HepG2 (cell line): ENCODE measurements around the gene CRAT. TPM values are rescaled to one million over a fixed set of nuclear protein-coding genes. Genes with fewer than 3 reads are reported as not detected.

Source experiments
- ATAC-seq: fragments of 200-7000 bp; cut with Tn5 transposase; 3 replicates; pipeline ENCODE4 v1.9.1; 2020; ENCODE audit warnings: mild to moderate bottlenecking, moderate library complexity
- BruUV-seq: library from RNA; stranded (reverse); fragments of 400-500 nt; replicated peaks from 2 replicates; lab custom pipeline; 2021; lab: Mats Ljungman, UMichigan
- CTCF ChIA-PET: fragments of 300-600 bp; formaldehyde crosslinking; extraction: SDS; loops from one replicate; lab custom pipeline; 2021; ENCODE audit warnings: low total read pairs, inconsistent platforms, low intra/inter-chr PET ratio; lab: Yijun Ruan, JAX
- POLR2A ChIA-PET: fragments of 350-600 bp; sonication (Branson Sonifier 250); formaldehyde crosslinking; loops from one replicate; lab custom pipeline; 2020; ENCODE audit warnings: antibody characterized with exemption, inconsistent platforms; lab: Yijun Ruan, JAX
- DNase-seq: peaks from one replicate; pipeline ENCODE4 v3.0.0-alpha.2; 2015; ENCODE audit warnings: low spot score
- FAIRE-seq: peaks from 3 replicates; lab custom pipeline; 2011; peaks lifted over from hg19 to GRCh38; lab: Jason Lieb, UNC
- H2AFZ ChIP-seq: one replicate; pipeline ENCODE4 v1.6.1; 2011; ENCODE audit warnings: low read length, inconsistent platforms
- H3K27ac ChIP-seq: fragments of 300-600 bp; 3 replicates; pipeline ENCODE4 v1.8.0; 2011; ENCODE audit warnings: mixed run types, mild to moderate bottlenecking, mixed read lengths, low read length, inconsistent platforms; ENCODE audit not compliant: insufficient read depth; ENCODE audit errors: extremely low read length
- H3K27me3 ChIP-seq, 2 experiments: fragments of 200-600 bp in 1 of 2; 2 replicates in 1 of 2; 3 replicates in 1 of 2; pipeline versions ENCODE4 v1.6.0 to v1.8.0; 2011; ENCODE audit warnings: low read length in 2 of 2, mild to moderate bottlenecking in 2 of 2, moderate library complexity in 2 of 2, inconsistent platforms in 1 of 2; ENCODE audit not compliant: insufficient read depth in 2 of 2, control insufficient read depth in 1 of 2
- H3K36me3 ChIP-seq, 2 experiments: fragments of 200-600 bp in 1 of 2; replicated peaks in 1 of 2; 2 replicates in 1 of 2; 3 replicates in 1 of 2; pipeline versions ENCODE4 v1.5.1 to v1.8.0; 2011; ENCODE audit warnings: low read length in 2 of 2, inconsistent platforms in 1 of 2; ENCODE audit not compliant: insufficient read depth in 2 of 2, control insufficient read depth in 1 of 2
- H3K4me1 ChIP-seq: 2 replicates; pipeline ENCODE4 v1.5.1; 2012; ENCODE audit warnings: low read length, inconsistent platforms; ENCODE audit not compliant: insufficient read depth
- H3K4me2 ChIP-seq: 2 replicates; pipeline ENCODE4 v1.6.0; 2011; ENCODE audit warnings: low read depth, low read length, inconsistent platforms
- H3K4me3 ChIP-seq, 3 experiments: fragments of 200-600 bp in 1 of 3; sonication (generic), shearing (Covaris generic) in 1 of 3; replicated peaks in 1 of 3; 2 replicates each; pipeline ENCODE4 v1.5.1; 2011 to 2016; ENCODE audit warnings: low read length in 3 of 3, inconsistent platforms in 2 of 3, low read depth in 2 of 3, mild to moderate bottlenecking in 2 of 3, control low read depth in 1 of 3, mixed read lengths in 1 of 3; ENCODE audit not compliant: insufficient read depth in 1 of 3
- H3K79me2 ChIP-seq: one replicate; pipeline ENCODE4 v1.6.1; 2011; ENCODE audit warnings: low read length, inconsistent platforms; ENCODE audit not compliant: insufficient read depth
- H3K9ac ChIP-seq: 2 replicates; pipeline ENCODE4 v1.6.0; 2011; ENCODE audit warnings: mild to moderate bottlenecking, low read depth, low read length, inconsistent platforms; ENCODE audit not compliant: insufficient read depth
- H3K9me3 ChIP-seq: 2 replicates; pipeline ENCODE4 v1.5.1; 2012; ENCODE audit warnings: mild to moderate bottlenecking, low read length
- H4K20me1 ChIP-seq: 2 replicates; pipeline ENCODE4 v1.6.0; 2011; ENCODE audit warnings: inconsistent platforms, mild to moderate bottlenecking, low read length, moderate library complexity; ENCODE audit not compliant: insufficient read depth
- HNF1A ChIP-seq, 2 experiments: sonication (generic) in 1 of 2; formaldehyde crosslinking in 1 of 2; IDR thresholded peaks; 2 replicates each; pipeline versions ENCODE4 v1.4.0 to v1.6.1; 2016 to 2020; ENCODE audit warnings: borderline replicate concordance in 1 of 2, low read depth in 1 of 2, mild to moderate bottlenecking in 1 of 2, missing genetic modification reagents in 1 of 2
- HNF4A ChIP-seq: sonication (generic); formaldehyde crosslinking; IDR thresholded peaks from 2 replicates; pipeline ENCODE4 v1.4.0; 2020; ENCODE audit warnings: missing genetic modification reagents
- ZBTB33 ChIP-seq: sonication (generic); formaldehyde crosslinking; IDR thresholded peaks from 2 replicates; pipeline ENCODE4 v1.4.0; 2020; ENCODE audit warnings: missing genetic modification reagents
- ZNF770 ChIP-seq: sonication (generic); formaldehyde crosslinking; IDR thresholded peaks from 2 replicates; pipeline ENCODE4 v1.5.0; 2020; ENCODE audit warnings: mild to moderate bottlenecking, missing genetic modification reagents
- WGBS: methylation state at CpG from one replicate; pipeline ENCODE4 v1.1.6; 2017; ENCODE audit warnings: low lambda C conversion rate; 5-methylcytosine and 5-hydroxymethylcytosine counted together
- in situ Hi-C: cut with HindIII; loops from 2 replicates; pipeline ENCODE4 v1.10.0; 2017; ENCODE audit warnings: low pct_unique_long_range_greater_than_20kb; ENCODE audit not compliant: extremely low pct_ligation_motif_present
- intact Hi-C: fragments of 100-400 bp; cut with micrococcal nuclease; formaldehyde crosslinking; loops from one replicate; pipeline ENCODE4 v1.10.0; 2022; ENCODE audit not compliant: unreplicated experiment
- polyA plus RNA-seq, 8 experiments: library from polyadenylated mRNA; depleted of rRNA in 3 of 8; stranded (reverse) in 7 of 8; unstranded in 1 of 8; fragments of >200 nt; fragmentation: Illumina TruSeq in 4 of 8; extraction: Trizol in 4 of 8; gene quantifications; 2 replicates each; pipeline versions ENCODE4 v1.2.1 to v1.2.3, GENCODE V29; 2011 to 2016; ENCODE audit warnings: low read depth in 4 of 8, missing spikeins in 1 of 8, mixed read lengths in 1 of 8; ENCODE audit not compliant: insufficient read depth in 1 of 8
- total RNA-seq, 5 experiments: library from RNA; depleted of rRNA; stranded (reverse); fragments of >200 nt; fragmentation: Illumina TruSeq; extraction: Trizol; gene quantifications; 2 replicates each; pipeline ENCODE4 v1.2.3, GENCODE V29; 2016; ENCODE audit warnings: low read depth in 1 of 5

The CRAT gene
- total and polyA plus RNA-seq, 2 of the 13 experiments (the other 11 are each of a cell fraction or from before 2014, with no cell fraction given), result 26.1 to 26.6 TPM

- BruUV-seq, result no TSS peak
- POLR2A ChIA-PET, result interaction anchor here (1.3 kb wide), 1 partner anchor 38 kb away, joined by 3 read pairs; the partner anchor contains the start of gene MIGA2
- no peak for DNase-seq
- no peak for FAIRE-seq
- Histone ChIP-seq H3K4me1 (peaks cover 47% of the 10 kb centered on the region), H2AFZ (no peak overlapping the region), H3K4me3 (no peak overlapping the region), H3K27me3 (no peaks in the 10 kb centered on the region), H3K79me2 (peaks cover 4% of the 10 kb centered on the region), H3K9me3 (no peaks in the 10 kb centered on the region), H3K4me2 (no peak overlapping the region), H3K9ac (no peak overlapping the region), H4K20me1 (no peaks in the 10 kb centered on the region), H3K36me3 (peaks cover 0 to 2% of the 10 kb centered on the region in 2 experiments; a peak in 2 of 5 replicates), H3K27ac (no peak overlapping the region)
- in situ Hi-C loops, result no loop called here
- intact Hi-C loops, result no loop called here
- TF ChIP-seq HNF1A (IDR thresholded peaks at IDR 0.05; ENCODE audit: low read depth) (no peak), HNF1A (CRISPR knock-in tag; IDR thresholded peaks at IDR 0.05; ENCODE audit: borderline replicate concordance) (no peak), ZNF770 (CRISPR knock-in tag) (peak; percentile 72), HNF4A (no peak), ZBTB33 (CRISPR knock-in tag) (peak; percentile 57; the same call in 1 of the 2 replicates)
- 66% methylated on average over 3 of the region's 3 CpGs for WGBS
- no peak for ATAC-seq
- CTCF ChIA-PET, result no interaction called here
Measured at GRCh38 chr9:129074106-129074505, 36.5 kb downstream of the CRAT start.
